ENCODE data around the gene RRAD.
"Not testable (repeated sequence)": the region's sequence is repeated elsewhere in the genome, so short reads cannot be mapped to it uniquely, and the experiment has no call there.

The RRAD gene

DNA sequence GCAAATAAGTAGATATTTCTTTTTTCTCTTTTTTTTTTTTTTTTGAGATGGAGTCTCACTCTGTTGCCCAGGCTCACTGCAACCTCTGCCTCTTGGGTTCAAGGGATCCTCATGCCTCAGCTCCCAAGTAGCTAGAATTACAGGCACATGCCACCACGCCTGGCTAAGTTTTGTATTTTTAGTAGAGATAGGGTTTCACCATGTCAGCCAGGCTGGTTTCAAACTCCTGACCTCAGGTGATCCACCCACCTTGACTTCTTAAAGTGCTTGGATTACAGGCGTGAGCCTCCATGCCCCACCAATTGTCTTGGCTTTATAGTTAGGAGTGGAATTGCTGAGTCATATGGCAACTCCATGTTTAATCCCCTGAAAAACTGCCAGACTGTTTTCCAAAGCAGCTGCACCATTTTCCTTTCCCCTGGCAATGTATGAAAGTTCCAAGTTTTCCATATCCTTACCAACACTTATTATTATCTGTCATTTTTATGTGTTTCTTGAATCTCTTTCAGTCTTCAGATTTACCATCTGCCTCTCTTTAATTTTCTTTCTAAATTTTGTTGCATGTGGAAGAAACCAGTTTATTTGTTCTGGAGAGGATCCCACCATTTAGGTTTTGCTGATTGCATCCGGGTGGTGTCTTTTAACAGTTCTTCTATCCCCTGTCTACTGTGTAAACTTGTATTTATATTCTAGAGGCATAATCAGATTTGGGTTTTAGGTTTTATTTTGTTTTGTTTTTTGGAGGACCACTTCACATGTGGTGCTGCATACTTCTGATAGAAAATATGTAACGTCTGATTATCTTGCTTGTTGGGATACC, 25.8 kb upstream of the RRAD start:
- DNase-seq (ENCODE audit: low read depth in 2 of 2, low spot score in 1 of 2): no peak

DNA sequence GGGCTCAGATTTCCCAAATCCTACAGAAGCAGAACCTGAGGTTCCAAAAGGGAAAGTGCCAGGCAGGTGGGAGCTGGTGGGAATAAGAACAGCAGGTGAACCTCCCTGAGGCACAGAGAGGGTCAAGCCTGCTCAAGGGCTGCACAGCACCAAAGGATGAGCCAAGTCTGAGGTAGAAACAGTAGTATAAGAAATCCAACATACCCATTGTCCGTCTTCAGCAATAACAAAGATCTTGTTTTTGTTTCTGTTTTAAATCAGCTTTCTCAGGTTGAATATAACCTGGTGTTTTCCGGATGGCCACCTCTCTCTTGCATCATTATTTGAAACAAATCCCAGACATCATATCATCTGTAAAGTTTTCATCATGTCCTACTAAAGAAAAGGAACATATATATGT, 25.1 kb upstream of the RRAD start:
- DNase-seq (ENCODE audit: low read depth in 2 of 2, low spot score in 1 of 2): no peak

DNA sequence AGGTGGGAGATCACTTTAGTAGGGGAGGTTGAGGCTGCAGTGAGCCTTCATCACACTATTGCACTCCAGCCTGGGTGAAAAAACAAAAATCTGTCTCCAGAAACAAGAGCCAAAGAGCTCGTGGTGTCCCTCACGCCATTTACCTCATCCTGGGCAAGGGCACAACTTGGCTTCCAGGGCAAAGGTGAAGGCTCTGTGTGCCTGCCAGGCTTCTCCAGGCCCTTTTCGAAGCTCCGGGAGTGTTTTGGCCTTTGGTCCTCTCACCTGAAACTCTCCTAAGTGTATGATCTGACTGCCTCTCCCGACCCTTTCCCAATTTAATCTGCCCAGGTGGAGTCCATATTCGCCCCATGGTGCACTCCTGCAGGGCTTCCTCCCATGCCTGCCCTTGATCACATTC, 24.1 kb upstream of the RRAD start:
- no peak for DNase-seq (ENCODE audit: low read depth in 2 of 2, low spot score in 1 of 2)

DNA sequence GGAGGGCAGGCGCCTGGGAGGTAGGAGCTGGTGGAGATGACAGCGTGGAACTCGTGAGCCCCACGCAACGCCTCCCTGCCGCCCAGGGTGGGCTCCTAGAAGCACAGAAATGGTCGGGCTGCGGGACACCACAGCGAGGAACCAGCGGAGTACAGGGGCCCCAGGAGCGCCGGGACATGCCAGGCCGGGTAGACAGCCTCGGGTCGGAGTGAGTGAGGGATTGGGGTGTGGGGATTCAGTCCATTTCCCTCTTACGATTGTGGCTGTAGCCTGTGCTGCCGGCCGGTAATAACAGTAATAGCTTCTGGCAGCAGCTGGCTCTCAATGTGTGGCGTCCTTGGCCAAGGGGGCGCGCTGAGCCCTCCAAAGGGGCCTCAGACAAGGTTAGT, 23.5 kb upstream of the RRAD start:
- DNase-seq (ENCODE audit: low read depth in 2 of 2, low spot score in 1 of 2): no peak

DNA sequence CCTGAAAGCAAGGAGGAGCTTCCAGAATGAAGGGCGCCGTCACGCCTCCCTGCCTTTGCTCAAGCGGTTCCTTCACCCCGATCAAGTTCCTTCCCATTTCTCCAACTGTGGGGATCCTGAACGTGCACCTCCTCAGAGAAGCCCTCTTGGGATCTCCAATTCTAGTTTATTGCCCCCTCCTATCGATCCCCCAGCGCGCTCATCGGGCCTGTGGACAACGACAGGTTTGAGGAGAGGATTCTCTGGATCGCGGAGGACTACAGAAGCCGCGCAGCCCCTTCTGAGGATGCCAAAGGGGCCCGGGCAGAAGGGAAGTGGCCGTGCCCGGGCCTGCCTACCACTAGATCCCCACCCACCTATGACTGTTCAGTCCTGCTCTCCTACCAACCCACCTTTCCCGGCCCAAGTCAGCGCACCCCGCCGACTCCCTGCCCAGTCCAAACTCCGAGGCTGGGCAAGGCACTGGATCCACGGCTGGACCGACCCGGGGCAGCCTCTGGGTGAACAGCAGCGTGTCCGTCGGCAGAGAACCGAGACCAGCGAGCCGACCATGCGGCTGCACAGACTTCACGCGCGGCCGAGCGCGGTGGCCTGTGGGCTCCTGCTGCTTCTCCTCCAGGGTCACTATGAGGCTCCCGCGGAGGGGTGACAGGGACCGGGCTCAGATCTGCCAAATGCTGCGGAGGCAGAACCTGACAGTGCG, 22.9 kb upstream of the RRAD start:
- DNase-seq (ENCODE audit: low read depth in 2 of 2, low spot score in 1 of 2): no peak

DNA sequence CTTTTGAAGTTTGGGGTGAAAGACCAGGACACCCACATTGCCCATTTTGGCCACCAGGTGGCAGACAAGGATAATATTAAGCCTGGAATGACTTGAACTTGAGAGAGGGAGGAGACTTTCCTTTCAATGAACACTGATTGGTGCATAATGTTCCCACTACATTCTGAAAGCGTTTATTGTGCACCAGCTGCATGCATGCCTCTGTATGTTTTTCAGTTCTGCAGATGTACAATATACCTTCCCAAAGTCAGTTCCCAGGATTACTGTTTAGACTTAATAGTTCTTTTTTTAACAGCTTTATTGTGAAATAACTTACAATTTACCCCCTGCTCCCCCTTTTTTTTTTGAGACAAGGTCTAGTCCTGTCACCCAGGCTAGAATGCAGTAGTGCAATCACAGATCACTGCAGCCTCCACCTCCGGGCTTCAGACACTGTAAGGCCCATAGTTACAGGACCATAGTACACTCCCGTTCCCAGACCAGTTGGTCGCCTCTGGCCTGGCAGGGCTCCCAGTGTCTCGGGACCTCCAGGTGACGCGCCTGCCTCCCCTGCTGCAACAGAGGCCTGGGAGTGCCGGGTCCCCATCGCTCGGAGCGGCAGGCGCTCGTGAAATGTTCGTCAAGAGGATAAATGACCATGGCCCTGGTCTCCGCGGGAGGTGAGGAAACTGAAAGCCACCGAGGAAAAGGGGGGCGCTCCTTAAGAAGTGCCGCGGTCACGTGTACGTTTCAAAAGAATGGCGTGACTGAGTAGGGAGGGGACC, 22.1 kb upstream of the RRAD start:
- DNase-seq (ENCODE audit: low read depth in 2 of 2, low spot score in 1 of 2): peak; percentile 60 to 66

DNA sequence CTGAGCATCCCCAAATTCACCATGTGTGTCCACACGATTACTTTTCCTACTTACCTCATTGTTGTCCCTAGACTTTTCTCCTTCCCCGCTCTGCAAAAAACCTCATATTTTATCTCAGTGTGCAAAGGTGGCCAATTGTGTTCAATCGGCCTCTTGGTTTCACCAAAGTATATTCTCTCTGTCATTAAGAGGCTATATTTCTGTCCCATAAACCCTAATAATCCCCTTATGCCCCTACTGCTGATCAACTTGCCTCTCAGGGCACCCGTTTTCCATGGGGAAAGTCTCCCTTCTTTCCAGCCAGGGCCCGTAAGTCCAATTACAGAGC, 21.6 kb upstream of the RRAD start:
- DNase-seq (ENCODE audit: low read depth in 2 of 2, low spot score in 1 of 2): no peak

DNA sequence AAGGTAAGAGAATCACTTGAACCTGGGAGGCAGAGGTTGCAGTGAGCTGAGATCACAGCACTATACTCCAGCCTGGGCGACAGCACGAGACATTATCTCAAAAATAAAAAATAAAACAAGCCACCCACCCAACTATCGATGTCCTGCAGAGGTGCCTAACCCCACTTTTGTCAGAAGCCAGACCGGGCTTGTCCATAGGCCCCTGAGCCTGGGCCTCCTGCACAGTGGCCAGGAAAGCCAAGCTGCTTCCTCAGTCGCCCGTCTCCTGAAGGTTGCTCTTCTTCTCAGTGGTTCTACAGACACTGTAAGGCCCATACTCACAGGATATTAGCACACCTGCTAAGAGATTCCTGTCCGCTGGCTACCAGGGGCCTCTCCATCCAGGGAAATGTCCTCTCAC, 21.2 kb upstream of the RRAD start:
- no peak for DNase-seq (ENCODE audit: low read depth in 2 of 2, low spot score in 1 of 2)

DNA sequence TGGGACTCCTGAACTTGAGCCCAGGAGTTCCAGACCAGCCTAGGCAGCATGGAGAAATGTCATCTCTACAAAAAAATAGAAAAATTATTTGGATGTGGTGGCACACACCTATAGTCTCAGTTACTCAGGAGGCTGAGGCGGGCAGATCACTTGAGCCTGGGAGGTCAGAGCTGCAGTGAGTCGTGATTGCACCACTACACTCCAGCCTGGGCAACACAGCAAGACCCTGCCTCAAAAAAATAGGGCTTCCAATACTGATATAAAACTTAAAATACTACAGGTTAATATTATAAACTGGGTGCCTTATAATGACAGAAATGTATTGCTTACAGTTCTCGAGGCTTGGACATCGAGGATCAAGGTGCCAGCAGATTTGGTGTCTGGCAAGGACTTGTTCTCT, 20.6 kb upstream of the RRAD start:
- no peak for DNase-seq (ENCODE audit: low read depth in 2 of 2, low spot score in 1 of 2)

DNA sequence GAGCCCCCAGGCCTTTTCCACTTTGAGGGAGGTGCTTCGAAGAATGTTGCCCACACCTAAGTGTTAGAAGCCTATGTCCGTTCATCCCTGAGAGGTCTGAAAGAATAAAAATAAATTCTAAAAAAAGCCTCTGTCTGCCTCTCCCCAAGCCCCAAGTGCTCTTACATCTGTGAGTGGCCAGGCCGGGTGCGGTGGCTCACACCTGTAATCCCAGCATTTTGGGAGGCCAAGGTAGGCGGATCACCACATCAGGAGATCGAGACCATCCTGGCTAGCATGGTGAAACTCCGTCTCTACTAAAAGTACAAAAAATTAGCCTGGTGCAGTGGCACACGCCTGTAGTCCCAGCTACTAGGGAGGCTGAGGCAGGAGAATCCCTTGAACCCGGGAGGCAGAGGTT, 19.6 kb upstream of the RRAD start:
- DNase-seq (ENCODE audit: low read depth in 2 of 2, low spot score in 1 of 2): not testable (repeated sequence)

DNA sequence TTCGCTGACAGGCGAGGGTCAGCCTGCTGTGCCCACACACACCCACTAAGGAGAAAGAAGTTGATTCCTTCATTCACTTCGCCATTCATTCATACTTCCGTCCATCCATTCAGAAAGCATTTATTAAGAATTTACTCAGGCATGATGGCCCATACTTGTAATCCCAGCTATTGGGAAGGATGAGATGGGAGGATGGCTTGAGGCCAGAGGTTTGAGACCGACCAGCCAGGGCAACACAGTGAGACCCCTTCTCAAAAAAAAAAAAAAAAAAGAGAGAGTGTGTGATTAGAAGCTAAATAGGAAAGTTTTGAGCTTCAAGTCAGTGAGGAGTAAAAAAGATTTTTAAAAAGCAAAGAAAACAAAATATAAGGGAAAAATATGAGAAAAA, 18.7 kb upstream of the RRAD start:
- no peak for DNase-seq (ENCODE audit: low read depth in 2 of 2, low spot score in 1 of 2)

DNA sequence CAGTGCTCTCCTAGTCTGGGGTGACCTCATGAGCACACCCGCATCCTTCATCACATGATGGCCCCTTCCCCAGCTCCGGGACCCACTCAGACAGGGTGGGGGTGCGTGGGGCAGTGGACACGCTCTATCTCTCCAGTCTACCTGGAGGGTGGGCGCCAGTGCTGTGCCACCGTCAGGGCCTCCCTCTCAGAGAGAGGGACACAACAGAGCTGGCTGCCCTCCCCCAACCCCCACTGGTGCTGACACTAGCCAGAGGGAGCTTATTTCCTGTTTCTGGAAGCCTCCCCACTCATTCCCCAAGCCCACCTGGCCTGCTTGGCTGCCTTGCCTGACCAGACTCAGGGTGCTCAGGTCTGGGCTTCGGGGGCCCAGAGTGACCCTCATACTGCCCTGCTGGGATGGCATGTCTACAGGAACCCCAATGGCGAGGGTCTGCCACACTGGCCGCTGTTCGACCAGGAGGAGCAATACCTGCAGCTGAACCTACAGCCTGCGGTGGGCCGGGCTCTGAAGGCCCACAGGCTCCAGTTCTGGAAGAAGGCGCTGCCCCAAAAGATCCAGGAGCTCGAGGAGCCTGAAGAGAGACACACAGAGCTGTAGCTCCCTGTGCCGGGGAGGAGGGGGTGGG, 18.2 kb upstream of the RRAD start:
- DNase-seq (ENCODE audit: low read depth in 2 of 2, low spot score in 1 of 2): no peak

DNA sequence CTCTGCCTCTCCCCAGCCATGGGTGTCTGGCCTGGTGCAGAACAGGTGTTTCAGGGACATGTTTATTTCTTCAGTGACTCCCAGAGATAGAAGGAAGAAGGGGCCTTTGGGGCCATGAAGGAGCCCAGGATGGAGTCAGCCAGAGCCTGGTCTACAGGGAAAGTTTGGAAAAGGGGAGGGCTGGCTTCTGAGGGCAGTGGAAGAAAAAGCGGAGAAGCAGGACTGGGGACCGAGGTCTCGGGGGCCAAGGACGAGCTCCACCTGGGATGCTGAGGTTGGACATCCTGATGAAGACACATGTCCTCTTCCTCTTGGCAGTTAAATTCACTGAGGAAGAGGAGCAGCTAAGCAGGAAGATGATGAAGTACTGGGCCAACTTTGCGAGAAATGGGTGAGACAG, 17.6 kb upstream of the RRAD start:
- DNase-seq (ENCODE audit: low read depth in 2 of 2, low spot score in 1 of 2): no peak

DNA sequence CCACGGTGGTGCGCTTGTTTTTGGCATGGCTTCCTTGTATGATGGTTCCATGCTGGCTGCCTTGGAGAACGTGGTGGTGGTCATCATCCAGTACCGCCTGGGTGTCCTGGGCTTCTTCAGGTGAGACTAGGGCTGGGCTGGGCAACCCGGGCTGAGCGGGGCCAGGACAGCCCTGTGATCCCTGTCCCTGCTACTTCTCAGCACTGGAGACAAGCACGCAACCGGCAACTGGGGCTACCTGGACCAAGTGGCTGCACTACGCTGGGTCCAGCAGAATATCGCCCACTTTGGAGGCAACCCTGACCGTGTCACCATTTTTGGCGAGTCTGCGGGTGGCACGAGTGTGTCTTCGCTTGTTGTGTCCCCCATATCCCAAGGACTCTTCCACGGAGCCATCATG, 14.9 kb upstream of the RRAD start:
- DNase-seq (ENCODE audit: low read depth in 2 of 2, low spot score in 1 of 2): no peak

DNA sequence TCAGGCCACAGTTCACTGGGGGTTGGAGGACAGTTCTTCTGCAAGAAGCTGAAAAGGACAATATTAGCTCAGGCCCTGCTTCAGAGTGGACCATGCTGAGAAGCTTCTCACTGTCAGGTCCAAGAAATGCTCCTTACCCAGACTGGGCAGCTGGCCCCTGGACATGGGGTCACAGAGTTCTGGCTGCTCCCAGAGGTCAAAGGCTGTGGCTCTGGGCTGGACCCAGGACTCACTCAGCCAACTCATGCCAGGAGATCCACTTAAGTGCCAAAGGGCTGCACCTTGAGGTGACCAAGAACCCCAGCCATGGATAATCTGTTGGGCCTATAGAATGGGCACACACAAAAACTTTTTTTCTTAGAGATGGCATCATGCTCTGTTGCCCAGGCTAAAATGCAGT, 14.0 kb upstream of the RRAD start:
- DNase-seq (ENCODE audit: low read depth in 2 of 2, low spot score in 1 of 2): no peak

DNA sequence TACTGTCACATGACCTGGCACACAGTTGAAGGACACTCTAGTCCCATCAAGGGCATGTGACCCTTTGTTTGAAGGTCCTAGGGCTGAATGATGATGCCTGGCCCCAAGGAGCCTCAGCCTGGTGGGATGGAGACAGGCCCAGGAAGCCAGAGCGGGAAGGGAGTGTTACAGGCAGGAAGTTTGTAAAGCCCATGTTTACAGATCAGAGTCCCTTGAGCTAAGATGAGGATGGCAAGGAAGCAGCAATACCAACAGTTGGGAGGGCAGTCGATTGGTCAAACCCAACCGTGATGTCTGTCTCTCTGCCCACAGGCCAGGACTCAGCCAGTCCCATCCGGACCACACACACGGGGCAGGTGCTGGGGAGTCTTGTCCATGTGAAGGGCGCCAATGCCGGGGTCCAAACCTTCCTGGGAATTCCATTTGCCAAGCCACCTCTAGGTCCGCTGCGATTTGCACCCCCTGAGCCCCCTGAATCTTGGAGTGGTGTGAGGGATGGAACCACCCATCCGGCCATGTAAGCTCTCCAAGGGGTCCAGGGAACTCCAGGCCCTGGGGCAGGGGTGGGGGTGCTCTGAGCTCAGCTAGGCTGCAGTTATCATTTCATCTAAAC, 12.5 kb upstream of the RRAD start:
- DNase-seq (ENCODE audit: low read depth in 2 of 2, low spot score in 1 of 2): no peak

DNA sequence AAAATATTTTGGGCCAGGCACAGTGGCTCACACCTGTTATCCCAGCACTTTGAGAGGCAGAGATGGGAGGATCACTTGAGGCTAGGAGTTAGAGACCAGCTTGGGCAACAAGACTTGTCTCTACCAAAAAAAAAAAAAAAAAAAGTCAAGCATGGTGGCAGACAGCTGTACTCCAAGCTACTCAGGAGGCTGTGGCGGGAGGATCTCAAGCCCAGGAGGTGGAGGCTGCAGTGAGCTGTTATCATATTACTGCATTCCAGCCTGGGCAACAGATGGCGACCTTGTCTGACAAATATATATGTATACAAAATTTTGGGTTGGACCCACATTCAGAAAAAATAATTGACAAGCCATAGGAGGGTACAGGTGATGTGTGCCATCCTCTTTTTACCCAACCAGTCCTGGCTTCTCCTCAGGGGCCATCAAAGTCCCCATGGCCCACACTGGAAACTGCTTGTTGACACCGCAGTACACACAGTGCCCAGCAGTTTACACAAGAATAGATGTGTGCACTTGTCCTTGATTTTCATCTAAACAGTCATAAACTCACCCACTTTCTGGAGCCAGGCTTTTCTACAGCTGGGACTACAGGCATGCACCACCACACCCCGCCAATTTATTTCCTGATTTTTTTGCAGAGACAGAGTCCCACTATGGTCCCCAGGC, 11.7 kb upstream of the RRAD start:
- no peak for DNase-seq (ENCODE audit: low read depth in 2 of 2, low spot score in 1 of 2)

DNA sequence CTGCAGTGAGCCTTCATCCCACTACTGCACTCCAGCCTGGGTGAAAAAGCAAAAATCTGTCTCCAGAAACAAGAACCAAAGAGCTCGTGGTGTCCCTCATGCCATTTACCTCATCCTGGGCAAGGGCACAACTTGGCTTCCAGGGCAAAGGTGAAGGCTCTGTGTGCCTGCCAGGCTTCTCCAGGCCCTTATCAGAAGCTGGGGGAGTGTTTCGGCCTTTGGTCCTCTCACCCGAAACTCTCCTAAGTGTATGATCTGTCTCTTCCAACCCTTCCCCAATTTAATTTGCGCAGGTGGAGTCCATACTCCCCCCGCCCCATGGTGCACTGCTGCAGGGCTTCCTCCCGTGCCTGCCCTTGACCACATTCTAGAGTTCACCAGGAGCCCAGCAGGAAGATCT, 11.1 kb upstream of the RRAD start:
- no peak for DNase-seq (ENCODE audit: low read depth in 2 of 2, low spot score in 1 of 2)

DNA sequence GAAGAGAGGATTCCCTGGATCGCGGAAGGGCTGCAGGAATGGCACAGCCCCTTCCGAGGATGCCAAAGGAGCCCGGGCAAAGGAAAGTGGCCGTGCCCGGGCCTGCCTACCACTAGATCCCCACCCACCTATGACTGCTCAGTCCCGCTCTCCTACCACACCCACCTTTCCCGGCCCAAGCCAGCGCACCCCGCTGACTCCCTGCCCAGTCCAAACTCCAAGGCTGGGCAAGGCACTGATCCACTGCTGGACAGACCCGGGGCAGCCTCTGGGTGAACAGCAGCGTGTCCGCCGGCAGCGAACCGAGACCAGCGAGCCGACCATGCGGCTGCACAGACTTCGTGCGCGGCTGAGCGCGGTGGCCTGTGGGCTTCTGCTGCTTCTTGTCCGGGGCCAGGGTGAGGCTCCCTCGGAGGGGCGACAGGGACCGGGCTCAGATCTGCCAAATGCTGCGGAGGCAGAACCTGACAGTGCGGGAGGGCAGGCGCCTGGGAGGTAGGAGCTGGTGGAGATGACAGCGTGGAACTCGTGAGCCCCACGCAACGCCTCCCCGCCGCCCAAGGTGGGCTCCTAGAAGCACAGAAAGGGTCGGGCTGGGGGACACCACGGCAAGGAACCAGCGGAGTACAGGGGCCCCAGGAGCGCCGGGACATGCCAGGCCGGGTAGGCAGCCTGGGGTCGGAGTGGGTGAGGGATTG, 10.1 kb upstream of the RRAD start, which contains the start of gene CES2:
Gene CES2, plus strand, starts transcription at position 203 of the 698 bp plus-strand sequence. Its CDS starts 120 bp downstream, at position 323.
- DNase-seq (ENCODE audit: low read depth in 2 of 2, low spot score in 1 of 2): no peak

DNA sequence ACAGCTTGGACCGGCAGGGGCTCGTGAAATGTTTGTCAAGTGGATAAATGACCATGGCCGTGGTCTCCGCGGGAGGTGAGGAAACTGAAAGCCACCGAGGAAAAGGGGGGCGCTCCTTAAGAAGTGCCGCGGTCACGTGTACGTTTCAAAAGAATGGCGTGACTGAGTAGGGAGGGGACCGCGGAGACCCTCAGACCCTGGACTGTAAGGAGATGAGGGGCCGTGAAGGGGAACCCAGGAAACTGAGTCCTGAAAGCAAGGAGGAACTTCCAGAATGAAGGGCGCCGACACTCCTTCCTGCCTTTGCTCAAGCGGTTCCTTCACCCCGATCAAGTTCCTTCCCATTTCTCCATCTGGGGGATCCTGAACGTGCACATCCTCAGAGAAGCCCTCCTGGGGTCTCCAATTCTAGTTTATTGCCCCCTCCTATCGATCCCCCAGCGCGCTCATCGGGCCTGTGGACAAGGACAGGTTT, 9.5 kb upstream of the RRAD start:
- DNase-seq (ENCODE audit: low read depth in 2 of 2, low spot score in 1 of 2): not testable (repeated sequence)
